Measurements from ENCODE around the gene ATCAY.
"Not testable (repeated sequence)": the region's sequence is repeated elsewhere in the genome, so short reads cannot be mapped to it uniquely, and the experiment has no call there.

ATCAY gene

GRCh38 chr19:3904233-3904632, 23.7 kb downstream of the ATCAY start:
- no peak for DNase-seq

GRCh38 chr19:3907626-3908265, 27.3 kb downstream of the ATCAY start:
- DNase-seq: no peak

- no peak for DNase-seq
Measured at GRCh38 chr19:3908266-3909054, 28.0 kb downstream of the ATCAY start.

- no peak for DNase-seq
Measured at GRCh38 chr19:3910105-3910504, 29.6 kb downstream of the ATCAY start.

GRCh38 chr19:3914199-3914598, 33.7 kb downstream of the ATCAY start:
- no peak for DNase-seq

- DNase-seq: no peak
Measured at GRCh38 chr19:3916033-3916432, 35.5 kb downstream of the ATCAY start.

- DNase-seq: no peak
Measured at GRCh38 chr19:3919793-3920192, 39.3 kb downstream of the ATCAY start.

GRCh38 chr19:3923096-3923758, 42.7 kb downstream of the ATCAY start:
- no peak for DNase-seq

- no peak for DNase-seq
Measured at GRCh38 chr19:3923912-3924311, 43.4 kb downstream of the ATCAY start.

- no peak for DNase-seq
Measured at GRCh38 chr19:3931041-3931440, 50.6 kb downstream of the ATCAY start.

- no peak for DNase-seq
Measured at GRCh38 chr19:3932931-3933810, 52.7 kb downstream of the ATCAY start, which contains the start of gene NMRK2. NMRK2 (plus strand) TSS chr19:3933069; CDS start chr19:3933672, 603 bp downstream.

GRCh38 chr19:3936506-3937442, 56.3 kb downstream of the ATCAY start:
- DNase-seq: no peak

GRCh38 chr19:3938300-3938950, 57.9 kb downstream of the ATCAY start:
- DNase-seq: not testable (repeated sequence)

- DNase-seq: no peak
Measured at GRCh38 chr19:3942790-3943409, 62.4 kb downstream of the ATCAY start.

- no peak for DNase-seq
Measured at GRCh38 chr19:3944018-3944721, 63.7 kb downstream of the ATCAY start.

- no peak for DNase-seq
Measured at GRCh38 chr19:3945838-3946237, 65.4 kb downstream of the ATCAY start.

- DNase-seq: not testable (repeated sequence)
Measured at GRCh38 chr19:3947316-3947933, 66.9 kb downstream of the ATCAY start.

GRCh38 chr19:3949294-3949693, 68.8 kb downstream of the ATCAY start:
- no peak for DNase-seq
